ENCODE data around the gene GDF7. TPM values are rescaled to one million over a fixed set of nuclear protein-coding genes. Genes with fewer than 3 reads are reported as not detected.
"Not testable (repeated sequence)": the region's sequence is repeated elsewhere in the genome, so short reads cannot be mapped to it uniquely, and the experiment has no call there.

Gene GDF7
- total and polyA plus RNA-seq, 4 experiments from 2014 or later = 0.04 to 0.26 (median 0.21) TPM

DNA sequence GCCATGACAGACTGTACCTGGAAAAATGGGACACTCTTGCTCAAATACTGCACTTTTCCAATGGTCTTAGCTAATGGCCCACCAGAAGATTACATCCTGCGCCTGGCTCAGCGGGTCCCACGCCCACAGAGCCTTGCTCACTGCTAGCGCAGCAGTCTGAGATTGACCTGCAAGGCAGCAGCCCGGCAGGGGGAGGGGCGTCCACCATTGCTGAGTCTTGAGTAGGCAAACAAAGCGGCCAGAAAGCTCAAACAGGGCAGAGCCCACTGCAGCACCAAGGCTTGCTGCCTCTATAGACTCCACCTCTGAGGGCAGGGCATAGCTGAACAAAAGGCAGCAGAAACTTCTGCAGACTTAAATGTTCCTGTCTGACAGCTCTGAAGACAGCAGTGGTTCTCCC is 44.7 kb downstream of the GDF7 start:
- H3K27ac Mint-ChIP-seq; H3K4me3 Mint-ChIP-seq; H3K4me3 ChIP-seq (ENCODE audit: low read length in 2 of 2); H3K27ac ChIP-seq (ENCODE audit: low read depth, low read length); H3K36me3 ChIP-seq (ENCODE audit: insufficient read depth, low read length); intact Hi-C loops (cut with micrococcal nuclease); H3K27me3 ChIP-seq (ENCODE audit: insufficient read depth, low read length); H3K9me3 Mint-ChIP-seq; POLR2A ChIA-PET (ENCODE audit: partially characterized antibody); DNase-seq; H3K27me3 Mint-ChIP-seq; CTCF ChIA-PET (ENCODE audit: partially characterized antibody); H3K9me3 ChIP-seq (ENCODE audit: control insufficient read depth in 1 of 2, low read length in 2 of 2); H3K4me1 ChIP-seq (ENCODE audit: insufficient read depth, low read length): not testable (repeated sequence)
- Mint-ChIP-seq H3K4me1 (peaks cover 8 to 22% (median 13%) of the 10 kb centered on the region in 4 donors), H3K36me3 (peaks cover 29 to 59% of the 10 kb centered on the region in 2 donors)

DNA sequence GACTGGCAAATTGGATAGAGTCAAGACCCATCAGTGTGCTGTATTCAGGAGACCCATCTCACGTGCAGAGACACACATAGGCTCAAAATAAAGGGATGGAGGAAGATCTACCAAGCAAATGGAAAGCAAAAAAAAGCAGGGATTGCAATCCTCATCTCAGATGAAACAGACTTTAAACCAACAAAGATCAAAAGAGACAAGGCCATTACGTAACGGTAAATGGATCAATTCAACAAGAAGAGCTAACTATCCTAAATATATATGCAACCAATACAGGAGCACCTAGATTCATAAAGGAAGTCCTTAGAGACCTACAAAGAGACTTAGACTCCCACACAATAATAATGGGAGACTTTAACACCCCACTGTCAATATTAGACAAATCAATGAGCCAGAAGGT is 46.6 kb downstream of the GDF7 start:
- CTCF ChIA-PET (ENCODE audit: partially characterized antibody); H3K27me3 ChIP-seq (ENCODE audit: insufficient read depth, low read length); POLR2A ChIA-PET (ENCODE audit: partially characterized antibody); H3K4me3 ChIP-seq (ENCODE audit: low read length in 2 of 2); H3K4me1 ChIP-seq (ENCODE audit: insufficient read depth, low read length); DNase-seq; H3K9me3 ChIP-seq (ENCODE audit: control insufficient read depth in 1 of 2, low read length in 2 of 2); H3K36me3 ChIP-seq (ENCODE audit: insufficient read depth, low read length); H3K4me3 Mint-ChIP-seq; H3K27me3 Mint-ChIP-seq; H3K27ac ChIP-seq (ENCODE audit: low read depth, low read length); intact Hi-C loops (cut with micrococcal nuclease): not testable (repeated sequence)
- peak overlapping the region in 1 of 7 donors; percentile 48 for H3K27ac Mint-ChIP-seq
- peaks cover 8 to 18% (median 13%) of the 10 kb centered on the region in 4 donors for H3K4me1 Mint-ChIP-seq
- H3K36me3 Mint-ChIP-seq = peaks cover 43 to 67% of the 10 kb centered on the region in 2 donors
- H3K9me3 Mint-ChIP-seq = peaks cover 0 to 18% (median 8%) of the 10 kb centered on the region in 8 donors

DNA sequence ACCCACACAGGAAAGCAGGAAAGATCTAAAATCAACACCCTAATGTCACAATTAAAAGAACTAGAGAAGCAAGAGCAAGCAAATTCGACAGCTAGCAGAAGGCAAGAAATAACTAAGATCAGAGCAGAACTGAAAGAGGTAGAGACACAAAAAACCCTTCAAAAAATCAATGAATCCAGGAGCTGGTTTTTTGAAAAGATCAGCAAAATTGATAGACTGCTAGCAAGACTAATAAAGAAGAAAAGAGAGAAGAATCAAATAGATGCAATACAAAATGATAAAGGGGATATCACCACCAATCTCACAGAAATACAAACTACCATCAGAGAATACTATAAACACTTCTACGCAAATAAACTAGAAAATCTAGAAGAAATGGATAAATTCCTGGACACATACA is 47.5 kb downstream of the GDF7 start:
- H3K27me3 Mint-ChIP-seq; H3K27ac Mint-ChIP-seq; H3K27ac ChIP-seq (ENCODE audit: low read depth, low read length); POLR2A ChIA-PET (ENCODE audit: partially characterized antibody); H3K36me3 ChIP-seq (ENCODE audit: insufficient read depth, low read length); CTCF ChIA-PET (ENCODE audit: partially characterized antibody); DNase-seq; H3K4me3 Mint-ChIP-seq; H3K27me3 ChIP-seq (ENCODE audit: insufficient read depth, low read length); H3K9me3 ChIP-seq (ENCODE audit: control insufficient read depth in 1 of 2, low read length in 2 of 2); H3K4me3 ChIP-seq (ENCODE audit: low read length in 2 of 2); intact Hi-C loops (cut with micrococcal nuclease); H3K4me1 ChIP-seq (ENCODE audit: insufficient read depth, low read length): not testable (repeated sequence)
- H3K9me3 Mint-ChIP-seq = peaks cover 0 to 21% (median 8%) of the 10 kb centered on the region in 8 donors
- H3K4me1 Mint-ChIP-seq = peaks cover 8 to 18% (median 13%) of the 10 kb centered on the region in 4 donors
- H3K36me3 Mint-ChIP-seq = peaks cover 43 to 67% of the 10 kb centered on the region in 2 donors

DNA sequence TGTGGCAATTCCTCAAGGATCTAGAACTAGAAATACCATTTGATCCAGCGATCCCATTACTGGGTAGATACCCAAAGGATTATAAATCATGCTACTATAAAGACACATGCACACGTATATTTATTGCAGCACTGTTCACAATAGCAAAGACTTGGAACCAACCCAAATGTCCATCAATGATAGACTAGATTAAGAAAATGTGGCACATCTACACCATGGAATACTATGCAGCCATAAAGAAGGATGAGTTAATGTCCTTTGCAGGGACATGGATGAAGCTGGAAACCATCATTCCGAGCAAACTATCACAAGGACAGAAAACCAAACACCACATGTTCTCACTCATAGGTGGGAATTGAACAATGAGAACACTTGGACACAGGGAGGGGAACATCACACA is 49.2 kb downstream of the GDF7 start:
- peaks cover 8 to 29% (median 18%) of the 10 kb centered on the region in 4 donors for H3K4me1 Mint-ChIP-seq
- H3K4me3 Mint-ChIP-seq; H3K27me3 ChIP-seq (ENCODE audit: insufficient read depth, low read length); H3K9me3 ChIP-seq (ENCODE audit: control insufficient read depth in 1 of 2, low read length in 2 of 2); DNase-seq; H3K27ac ChIP-seq (ENCODE audit: low read depth, low read length); intact Hi-C loops (cut with micrococcal nuclease); H3K27ac Mint-ChIP-seq; H3K36me3 ChIP-seq (ENCODE audit: insufficient read depth, low read length); H3K4me1 ChIP-seq (ENCODE audit: insufficient read depth, low read length); H3K4me3 ChIP-seq (ENCODE audit: low read length in 2 of 2); H3K27me3 Mint-ChIP-seq; CTCF ChIA-PET (ENCODE audit: partially characterized antibody); POLR2A ChIA-PET (ENCODE audit: partially characterized antibody): not testable (repeated sequence)
- H3K36me3 Mint-ChIP-seq = peaks cover 45 to 71% of the 10 kb centered on the region in 2 donors
- H3K9me3 Mint-ChIP-seq = peaks cover 0 to 25% (median 9%) of the 10 kb centered on the region in 8 donors

GRCh38 chr2:20717641-20718040 is 50.7 kb downstream of the GDF7 start:
- peaks cover 0 to 25% (median 8%) of the 10 kb centered on the region in 8 donors for H3K9me3 Mint-ChIP-seq
- H3K36me3 Mint-ChIP-seq = peaks cover 41 to 71% of the 10 kb centered on the region in 2 donors
- DNase-seq = no peak
- H3K27ac Mint-ChIP-seq = no peak overlapping the region
- ChIA-PET CTCF (ENCODE audit: partially characterized antibody) (no interaction called here), POLR2A (ENCODE audit: partially characterized antibody) (no interaction called here)
- no peaks in the 10 kb centered on the region for H3K27me3 Mint-ChIP-seq
- Histone ChIP-seq H3K27me3 (ENCODE audit: insufficient read depth, low read length) (no peaks in the 10 kb centered on the region), H3K4me3 (ENCODE audit: low read length in 2 of 2) (no peak overlapping the region), H3K9me3 (ENCODE audit: control insufficient read depth in 1 of 2, low read length in 2 of 2) (peaks cover 0 to 3% of the 10 kb centered on the region in 2 donors), H3K27ac (ENCODE audit: low read depth, low read length) (no peak overlapping the region), H3K36me3 (ENCODE audit: insufficient read depth, low read length) (no peaks in the 10 kb centered on the region), H3K4me1 (ENCODE audit: insufficient read depth, low read length) (no peaks in the 10 kb centered on the region)
- intact Hi-C loops (cut with micrococcal nuclease) = no loop called here
- peaks cover 8 to 25% (median 15%) of the 10 kb centered on the region in 4 donors for H3K4me1 Mint-ChIP-seq
- H3K4me3 Mint-ChIP-seq = no peak overlapping the region

DNA sequence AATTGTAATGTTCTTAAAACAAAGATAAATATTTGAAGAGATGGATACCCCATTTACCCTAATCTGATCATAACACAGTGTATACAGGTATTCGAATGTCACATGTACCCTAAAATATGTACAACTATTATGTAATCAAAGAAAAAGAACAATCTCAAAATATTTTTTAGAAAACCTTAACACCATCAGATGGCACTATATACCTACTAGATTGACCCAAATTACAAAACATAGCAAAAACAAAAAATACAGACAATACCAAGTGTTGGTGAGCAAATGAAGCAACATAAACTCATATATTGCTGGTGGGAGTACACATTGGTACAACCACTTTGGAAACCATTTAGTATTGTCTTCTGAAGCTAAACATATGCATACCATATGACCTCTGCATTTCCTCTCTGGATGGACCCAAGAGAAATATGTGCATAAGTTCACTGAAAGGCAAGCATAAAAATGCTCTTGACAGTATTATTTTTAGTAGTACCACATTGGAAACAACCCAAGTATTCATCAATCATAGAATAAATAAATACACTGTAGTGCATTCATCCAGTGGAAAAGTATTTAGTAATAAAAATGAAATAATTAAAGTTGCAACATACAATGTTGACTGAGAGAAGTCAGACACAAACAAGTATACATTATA is 55.8 kb downstream of the GDF7 start:
- H3K4me1 ChIP-seq (ENCODE audit: insufficient read depth, low read length) = no peaks in the 10 kb centered on the region
- peaks cover 22 to 61% of the 10 kb centered on the region in 2 donors for H3K36me3 Mint-ChIP-seq

DNA sequence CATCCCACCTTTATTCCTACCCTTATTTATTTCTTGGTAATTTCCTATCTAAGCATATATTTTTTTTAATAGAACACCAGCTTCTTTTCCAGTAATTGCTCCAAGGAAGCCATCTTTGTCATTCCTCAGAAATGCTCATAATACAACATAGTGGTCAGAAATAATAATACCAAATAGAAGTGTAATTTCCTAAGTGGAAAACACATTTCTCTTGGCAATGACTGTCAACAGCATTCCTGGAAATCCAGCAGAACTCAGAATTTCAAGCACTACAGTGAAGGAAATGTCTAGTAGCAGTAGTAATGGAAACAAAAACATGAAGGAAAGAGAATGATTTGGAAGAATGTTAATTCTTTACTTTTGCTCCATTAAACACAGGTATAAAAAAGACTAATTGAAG is 56.6 kb downstream of the GDF7 start:
- no peak overlapping the region for H3K27ac Mint-ChIP-seq
- peaks cover 0 to under 1% of the 10 kb centered on the region in 2 donors for H3K9me3 ChIP-seq (ENCODE audit: control insufficient read depth in 1 of 2, low read length in 2 of 2)
- H3K27me3 ChIP-seq (ENCODE audit: insufficient read depth, low read length) = no peaks in the 10 kb centered on the region
- intact Hi-C loops (cut with micrococcal nuclease) = no loop called here
- peaks cover 0 to 12% (median 7%) of the 10 kb centered on the region in 4 donors for H3K4me1 Mint-ChIP-seq
- no peaks in the 10 kb centered on the region for H3K27me3 Mint-ChIP-seq
- no peak for DNase-seq
- no peak overlapping the region for H3K4me3 ChIP-seq (ENCODE audit: low read length in 2 of 2)
- H3K36me3 ChIP-seq (ENCODE audit: insufficient read depth, low read length) = no peaks in the 10 kb centered on the region
- peaks cover 16 to 63% of the 10 kb centered on the region in 2 donors for H3K36me3 Mint-ChIP-seq
- peaks cover 0 to 8% (median 1%) of the 10 kb centered on the region in 8 donors for H3K9me3 Mint-ChIP-seq
- H3K27ac ChIP-seq (ENCODE audit: low read depth, low read length) = no peak overlapping the region
- POLR2A ChIA-PET (ENCODE audit: partially characterized antibody) = no interaction called here
- no peak overlapping the region for H3K4me3 Mint-ChIP-seq
- CTCF ChIA-PET (ENCODE audit: partially characterized antibody) = interaction anchor here (1.2 kb wide), 1 partner anchor 62 kb away, joined by 3 read pairs; no protein-coding TSS in a partner anchor
- no peaks in the 10 kb centered on the region for H3K4me1 ChIP-seq (ENCODE audit: insufficient read depth, low read length)

More for the DNA sequence above, 55.8 kb downstream of the GDF7 start:
- Mint-ChIP-seq H3K9me3 (peaks cover 0 to 15% (median 7%) of the 10 kb centered on the region in 8 donors), H3K4me1 (peaks cover 0 to 12% (median 6%) of the 10 kb centered on the region in 4 donors), H3K27ac (no peak overlapping the region), H3K27me3 (no peaks in the 10 kb centered on the region), H3K4me3 (no peak overlapping the region)
- intact Hi-C loops (cut with micrococcal nuclease) = no loop called here
- POLR2A ChIA-PET (ENCODE audit: partially characterized antibody) = no interaction called here
- Histone ChIP-seq H3K27me3 (ENCODE audit: insufficient read depth, low read length) (no peaks in the 10 kb centered on the region), H3K27ac (ENCODE audit: low read depth, low read length) (no peak overlapping the region), H3K9me3 (ENCODE audit: control insufficient read depth in 1 of 2, low read length in 2 of 2) (peaks cover 0 to 3% of the 10 kb centered on the region in 2 donors), H3K36me3 (ENCODE audit: insufficient read depth, low read length) (no peaks in the 10 kb centered on the region), H3K4me3 (ENCODE audit: low read length in 2 of 2) (no peak overlapping the region)
- CTCF ChIA-PET (ENCODE audit: partially characterized antibody) = interaction anchor here (1.9 kb wide), 1 partner anchor 240 kb away, joined by 7 read pairs; no protein-coding TSS in a partner anchor
- no peak for DNase-seq
